K562 (cell line): ENCODE data around the gene DGCR8. TPM values are rescaled to one million over a fixed set of nuclear protein-coding genes. Genes with fewer than 3 reads are reported as not detected.

Experiments used
- EZH2 ChIP-seq: IDR thresholded peaks from 2 replicates; pipeline ENCODE4 v1.6.1; 2012; ENCODE audit warnings: low read depth, mild to moderate bottlenecking, inconsistent platforms, low read length, borderline replicate concordance
- HDAC3 ChIP-seq: fragments of 450-650 bp; IDR thresholded peaks from 2 replicates; pipeline ENCODE4 v1.6.1; 2018; ENCODE audit warnings: borderline replicate concordance, mild to moderate bottlenecking, moderate library complexity; ENCODE audit not compliant: partially characterized antibody
- NR4A1 ChIP-seq, 2 experiments: fragments of 250-450 bp in 1 of 2; fragments of 450-650 bp in 1 of 2; sonication (Bioruptor Pico) in 1 of 2; IDR thresholded peaks; 2 replicates each; pipeline versions ENCODE4 v1.4.0 to v1.6.1; 2016 to 2020; ENCODE audit warnings: mild to moderate bottlenecking in 2 of 2, missing compliant biosample characterization in 1 of 2, missing genetic modification characterization in 1 of 2, moderate library complexity in 1 of 2
- PHF21A ChIP-seq: fragments of 450-650 bp; IDR thresholded peaks from 2 replicates; pipeline ENCODE4 v1.6.1; 2017; ENCODE audit warnings: low read depth, borderline replicate concordance
- PML ChIP-seq: IDR thresholded peaks from 2 replicates; pipeline ENCODE4 v1.6.1; 2012; ENCODE audit warnings: low read length, inconsistent platforms
- SAFB ChIP-seq: fragments of 200-400 bp; formaldehyde crosslinking; IDR thresholded peaks from 2 replicates; pipeline ENCODE4 v1.6.1; 2017; ENCODE audit warnings: low read depth, low read length, borderline replicate concordance
- SETDB1 ChIP-seq: IDR thresholded peaks from one replicate; pipeline ENCODE4 v1.6.1; 2012; ENCODE audit warnings: low read length, control low read depth, inconsistent platforms
- TAF15 ChIP-seq: fragments of 200-400 bp; formaldehyde crosslinking; IDR thresholded peaks from 2 replicates; pipeline ENCODE4 v1.6.1; 2017; ENCODE audit warnings: mild to moderate bottlenecking, low read depth, low read length, moderate library complexity
- ZBED1 ChIP-seq: IDR thresholded peaks from 2 replicates; pipeline ENCODE4 v1.6.1; 2014
- ZNF347 ChIP-seq: fragments of 450-650 bp; formaldehyde crosslinking; IDR thresholded peaks from 2 replicates; pipeline ENCODE4 v1.4.0; 2020; ENCODE audit warnings: low read depth, mild to moderate bottlenecking, moderate library complexity
- ZNF507 ChIP-seq: conservative IDR thresholded peaks from 2 replicates; pipeline ENCODE4 v1.6.1; 2017; ENCODE audit warnings: missing genetic modification characterization, missing compliant biosample characterization
- ZNF79 ChIP-seq: fragments of 250-450 bp; sonication (Bioruptor Pico); IDR thresholded peaks from 2 replicates; pipeline ENCODE4 v1.4.0; 2020; ENCODE audit warnings: low read depth, mild to moderate bottlenecking, moderate library complexity
- polyA plus RNA-seq, 8 experiments: library from polyadenylated mRNA; depleted of rRNA in 4 of 8; stranded (reverse) in 5 of 8; unstranded in 3 of 8; fragments of >200 nt; fragmentation: Nextera tagmentation in 2 of 8; fragmentation: Illumina TruSeq in 1 of 8; extraction: Ambion mirVana in 2 of 8; extraction: Trizol in 1 of 8; gene quantifications; 2 replicates each; pipeline versions ENCODE4 v1.2.1 to v1.2.3, GENCODE V29; 2011 to 2014; ENCODE audit warnings: inconsistent platforms in 1 of 8, missing spikeins in 1 of 8
- total RNA-seq, 7 experiments: library from RNA; depleted of rRNA in 6 of 7; stranded (reverse); fragments of >200 nt in 6 of 7; fragmentation: Illumina TruSeq in 2 of 7; extraction: Trizol in 2 of 7; gene quantifications; 2 replicates each; pipeline versions ENCODE4 v1.2.1 to v1.2.3, GENCODE V29; 2011 to 2021; ENCODE audit warnings: low replicate concordance in 1 of 7
- TF ChIP-seq, protein P1 (sequence below): fragments of 450-650 bp; formaldehyde crosslinking; IDR thresholded peaks from 2 replicates; pipeline ENCODE4 v1.4.0; 2020; ENCODE audit warnings: mild to moderate bottlenecking, moderate library complexity
- TF ChIP-seq, protein P2 (sequence below): sonication (generic); IDR thresholded peaks from 2 replicates; pipeline ENCODE4 v1.6.1; 2016

DGCR8 gene
- total and polyA plus RNA-seq, 9 of the 15 experiments (the other 6 are each of a cell fraction or from before 2014, with no cell fraction given): 5.9 to 144 (median 80.1) TPM

DNA sequence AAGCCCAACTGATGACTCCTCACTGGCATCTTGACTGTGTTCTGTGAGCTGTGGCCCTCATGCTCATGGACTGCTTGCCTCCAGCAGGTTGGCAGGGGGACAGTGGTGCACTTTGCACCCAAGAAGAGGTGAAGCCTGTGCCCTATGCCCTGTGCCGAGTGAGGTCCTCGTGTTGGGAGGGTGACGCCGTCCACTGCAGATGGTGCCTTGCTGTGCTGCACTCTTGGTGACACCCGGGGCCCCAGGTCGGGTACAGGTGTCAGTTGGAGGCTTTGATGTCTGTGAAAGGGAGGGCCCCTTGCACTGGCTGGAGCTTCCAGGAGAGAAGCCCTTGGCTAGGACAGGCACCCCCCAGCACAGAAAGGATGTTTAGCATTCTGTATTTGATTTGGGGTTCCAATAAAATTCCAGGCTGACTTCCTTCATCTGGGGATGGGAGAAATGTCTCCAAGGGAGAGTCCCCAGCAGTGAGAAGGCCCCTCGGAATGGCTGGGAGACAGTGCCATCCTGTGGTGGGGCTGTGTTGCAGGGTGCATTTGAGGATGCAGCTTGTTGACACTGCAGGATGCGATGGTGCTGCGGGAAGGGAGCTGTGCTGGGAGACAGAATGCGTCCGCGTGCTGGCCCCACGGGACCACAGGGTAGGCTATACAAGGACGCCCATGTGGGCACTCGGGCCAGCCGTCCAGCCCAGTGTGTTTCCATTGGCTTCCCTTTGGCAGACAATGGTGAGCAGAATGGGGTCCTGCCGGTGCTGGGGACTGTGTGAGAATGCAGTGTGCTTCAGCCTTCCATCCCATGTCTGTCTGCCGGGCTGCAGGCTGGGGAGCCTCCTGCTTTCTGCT is 49.1 kb downstream of the DGCR8 start (continued):
- TF ChIP-seq, protein P1, sequence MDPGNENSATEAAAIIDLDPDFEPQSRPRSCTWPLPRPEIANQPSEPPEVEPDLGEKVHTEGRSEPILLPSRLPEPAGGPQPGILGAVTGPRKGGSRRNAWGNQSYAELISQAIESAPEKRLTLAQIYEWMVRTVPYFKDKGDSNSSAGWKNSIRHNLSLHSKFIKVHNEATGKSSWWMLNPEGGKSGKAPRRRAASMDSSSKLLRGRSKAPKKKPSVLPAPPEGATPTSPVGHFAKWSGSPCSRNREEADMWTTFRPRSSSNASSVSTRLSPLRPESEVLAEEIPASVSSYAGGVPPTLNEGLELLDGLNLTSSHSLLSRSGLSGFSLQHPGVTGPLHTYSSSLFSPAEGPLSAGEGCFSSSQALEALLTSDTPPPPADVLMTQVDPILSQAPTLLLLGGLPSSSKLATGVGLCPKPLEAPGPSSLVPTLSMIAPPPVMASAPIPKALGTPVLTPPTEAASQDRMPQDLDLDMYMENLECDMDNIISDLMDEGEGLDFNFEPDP (CRISPR knock-in tag): no peak
- no peak for TF ChIP-seq HDAC3
- TF ChIP-seq PHF21A: no peak
- TF ChIP-seq ZNF79 (CRISPR knock-in tag): no peak
- no peak; the same call in 1 of the 2 replicates for TF ChIP-seq PML
- peak; percentile 75; the same call in 1 of the 2 replicates for TF ChIP-seq NR4A1 (CRISPR knock-in tag; IDR thresholded peaks at IDR 0.05)
- TF ChIP-seq NR4A1 (tag; IDR thresholded peaks at IDR 0.05): peak; percentile 64; the same call in 1 of the 2 replicates
- no peak; the same call in 1 of the 2 replicates for TF ChIP-seq ZBED1
- TF ChIP-seq EZH2: no peak
- TF ChIP-seq TAF15: peak; percentile 69; the same call in 1 of the 2 replicates
- TF ChIP-seq, protein P2, sequence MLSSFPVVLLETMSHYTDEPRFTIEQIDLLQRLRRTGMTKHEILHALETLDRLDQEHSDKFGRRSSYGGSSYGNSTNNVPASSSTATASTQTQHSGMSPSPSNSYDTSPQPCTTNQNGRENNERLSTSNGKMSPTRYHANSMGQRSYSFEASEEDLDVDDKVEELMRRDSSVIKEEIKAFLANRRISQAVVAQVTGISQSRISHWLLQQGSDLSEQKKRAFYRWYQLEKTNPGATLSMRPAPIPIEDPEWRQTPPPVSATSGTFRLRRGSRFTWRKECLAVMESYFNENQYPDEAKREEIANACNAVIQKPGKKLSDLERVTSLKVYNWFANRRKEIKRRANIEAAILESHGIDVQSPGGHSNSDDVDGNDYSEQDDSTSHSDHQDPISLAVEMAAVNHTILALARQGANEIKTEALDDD: no peak
- no peak for TF ChIP-seq SAFB
- no peak for TF ChIP-seq ZNF507
- TF ChIP-seq SETDB1: peak; percentile 91
- TF ChIP-seq ZNF347 (CRISPR knock-in tag): no peak; the same call in 1 of the 2 replicates
